Measurements from ENCODE around the gene STXBP2. TPM values are rescaled to one million over a fixed set of nuclear protein-coding genes. Genes with fewer than 3 reads are reported as not detected.

STXBP2 gene
- total and polyA plus RNA-seq, 9 of the 15 experiments (the other 6 are each of a cell fraction or from before 2014, with no cell fraction given), result 2.5 to 163 (median 71.3) TPM

GRCh38 chr19:7680606-7681339, 43.9 kb downstream of the STXBP2 start, which contains the start of gene TRAPPC5 (continued):
- TF ChIP-seq MGA (IDR thresholded peaks at IDR 0.05) (no peak), NR4A1 (CRISPR knock-in tag; IDR thresholded peaks at IDR 0.05) (0 out of 2 replicates have a peak, but pooled peaks have one; percentile 58), NR4A1 (tag; IDR thresholded peaks at IDR 0.05) (no peak), SNIP1 (IDR thresholded peaks at IDR 0.05; ENCODE audit: low read depth) (no peak), PRMT5 (CRISPR knock-in tag; IDR thresholded peaks at IDR 0.05) (no peak), SAFB2 (IDR thresholded peaks at IDR 0.05; ENCODE audit: borderline replicate concordance, low read depth, low read length, severe bottlenecking) (no peak), GABPA (tag; conservative IDR thresholded peaks at IDR 0.05; ENCODE audit: low read depth) (no peak), CUX1 (CRISPR knock-in tag; IDR thresholded peaks at IDR 0.05) (no peak), TEAD2 (tag; IDR thresholded peaks at IDR 0.05) (no peak), ATF7 (IDR thresholded peaks at IDR 0.05) (peak; percentile 66), NFIX (CRISPR knock-in tag; IDR thresholded peaks at IDR 0.05; ENCODE audit: low read depth) (no peak)
